Left ventricle myocardium inferior (tissue), 1 donor: Measurements from ENCODE around the gene CENPB. TPM values are rescaled to one million over a fixed set of nuclear protein-coding genes. Genes with fewer than 3 reads are reported as not detected.

Experiments used
- DNase-seq: peaks from one replicate; pipeline ENCODE4 v3.0.0-alpha.2; 2020
- H3K27ac ChIP-seq: fragments of 200-600 bp; replicated peaks from 2 replicates; pipeline ENCODE4 v1.8.0; 2021
- H3K27me3 ChIP-seq: fragments of 200-600 bp; 2 replicates; pipeline ENCODE4 v1.8.0; 2021; ENCODE audit warnings: low read depth
- H3K36me3 ChIP-seq: fragments of 200-600 bp; 2 replicates; pipeline ENCODE4 v1.8.0; 2021
- H3K4me1 ChIP-seq: fragments of 200-600 bp; 2 replicates; pipeline ENCODE4 v1.8.0; 2021
- H3K4me3 ChIP-seq: fragments of 200-600 bp; 2 replicates; pipeline ENCODE4 v1.8.0; 2021; ENCODE audit warnings: mild to moderate bottlenecking, moderate library complexity
- H3K9me3 ChIP-seq: fragments of 200-600 bp; replicated peaks from 2 replicates; pipeline ENCODE4 v1.8.0; 2021
- CTCF ChIP-seq: fragments of 200-600 bp; IDR thresholded peaks from 2 replicates; pipeline ENCODE4 v1.8.0; 2021; ENCODE audit warnings: antibody characterized with exemption, mild to moderate bottlenecking, borderline replicate concordance
- intact Hi-C: fragments of 100-400 bp; cut with micrococcal nuclease; formaldehyde crosslinking; loops from one replicate; pipeline ENCODE4 v1.11.0; 2022
- total RNA-seq: library from RNA; stranded (reverse); fragmentation: NEBNext Ultra II Directional; extraction: Animal tissue kit (Norgen Biotek cat#: 25700); gene quantifications from one replicate; pipeline ENCODE4 v1.2.1, GENCODE V29; 2021
- donor health status: DM: no; HTN: yes; CAD: no; lungs with severe emphysema.

CENPB gene
- total RNA-seq, 1 donor from 2014 or later, result 70.7 TPM

- Histone ChIP-seq H3K4me3 (peak overlapping the region; percentile 59), H3K27ac (peak overlapping the region; percentile 61), H3K9me3 (no peaks in the 10 kb centered on the region), H3K36me3 (peaks cover 42% of the 10 kb centered on the region), H3K27me3 (peaks cover 32% of the 10 kb centered on the region), H3K4me1 (peaks cover 61% of the 10 kb centered on the region)
- peak; percentile 70 for DNase-seq
- no peak for TF ChIP-seq CTCF
- intact Hi-C loops, result no loop called here
These were observed 34.7 kb downstream of the CENPB start for GRCh38 chr20:3751675-3752385.

GRCh38 chr20:3751305-3751674 lies 35.2 kb downstream of the CENPB start:
- peaks cover 46% of the 10 kb centered on the region for H3K36me3 ChIP-seq
- DNase-seq, result no peak
- peak overlapping the region; percentile 61 for H3K27ac ChIP-seq
- H3K9me3 ChIP-seq, result no peaks in the 10 kb centered on the region
- peak overlapping the region; percentile 59 for H3K4me3 ChIP-seq
- intact Hi-C loops, result no loop called here
- peaks cover 56% of the 10 kb centered on the region for H3K4me1 ChIP-seq
- no peak for TF ChIP-seq CTCF
- peaks cover 36% of the 10 kb centered on the region for H3K27me3 ChIP-seq

- intact Hi-C loops, result no loop called here
- peak overlapping the region; percentile 47 for H3K4me3 ChIP-seq
These were observed 36.6 kb downstream of the CENPB start for GRCh38 chr20:3749689-3750531.

GRCh38 chr20:3749087-3749688 lies 37.4 kb downstream of the CENPB start:
- Histone ChIP-seq H3K4me1 (peaks cover 65% of the 10 kb centered on the region), H3K36me3 (peaks cover 61% of the 10 kb centered on the region), H3K4me3 (peak overlapping the region; percentile 47), H3K27ac (no peak overlapping the region), H3K27me3 (peaks cover 53% of the 10 kb centered on the region), H3K9me3 (no peaks in the 10 kb centered on the region)
- DNase-seq, result no peak
- intact Hi-C loops, result no loop called here
- no peak for TF ChIP-seq CTCF

More at GRCh38 chr20:3749689-3750531, 36.6 kb downstream of the CENPB start:
- H3K36me3 ChIP-seq, result peaks cover 55% of the 10 kb centered on the region
- H3K9me3 ChIP-seq, result no peaks in the 10 kb centered on the region
- no peak for DNase-seq
- peaks cover 46% of the 10 kb centered on the region for H3K27me3 ChIP-seq
- peaks cover 63% of the 10 kb centered on the region for H3K4me1 ChIP-seq
- peak; percentile 71 for TF ChIP-seq CTCF
- H3K27ac ChIP-seq, result no peak overlapping the region

GRCh38 chr20:3748073-3748472 lies 38.5 kb downstream of the CENPB start:
- Histone ChIP-seq H3K4me1 (peaks cover 58% of the 10 kb centered on the region), H3K4me3 (no peak overlapping the region), H3K27me3 (peaks cover 54% of the 10 kb centered on the region), H3K36me3 (peaks cover 65% of the 10 kb centered on the region), H3K9me3 (no peaks in the 10 kb centered on the region), H3K27ac (no peak overlapping the region)
- DNase-seq, result no peak
- intact Hi-C loops, result no loop called here
- TF ChIP-seq CTCF, result no peak
